HEK293 (cell line): ENCODE data around the gene LMLN.
A peak's percentile ranks its signal among the peaks of the same experiment; 100 is the strongest.

Experiments used
- CTCF ChIA-PET: fragments of 350-600 bp; formaldehyde crosslinking; extraction: SDS; loops from one replicate; lab custom pipeline; 2021; ENCODE audit warnings: antibody characterized with exemption; lab: Yijun Ruan, JAX
- POLR2A ChIA-PET: fragments of 300-600 bp; formaldehyde crosslinking; extraction: SDS; loops from one replicate; lab custom pipeline; 2020; ENCODE audit warnings: antibody characterized with exemption, inconsistent platforms; lab: Yijun Ruan, JAX
- H3K27ac ChIP-seq: fragments of 200-500 bp; sonication (Bioruptor generic); 2 replicates; pipeline ENCODE4 v1.5.1; 2014; ENCODE audit warnings: low read depth, low read length, control low read depth, inconsistent platforms; ENCODE audit errors: extremely low read depth
- H3K36me3 ChIP-seq, 2 experiments: fragments of 200-500 bp in 1 of 2; sonication (Bioruptor generic) in 1 of 2; 1 replicate in 1 of 2; 2 replicates in 1 of 2; pipeline ENCODE4 v1.5.1; 2014 to 2017; ENCODE audit warnings: inconsistent platforms in 2 of 2, low read length in 2 of 2; ENCODE audit not compliant: control insufficient read depth in 2 of 2, insufficient read depth in 1 of 2
- H3K4me1 ChIP-seq: fragments of 200-500 bp; sonication (Bioruptor generic); 2 replicates; pipeline ENCODE4 v1.5.1; 2014; ENCODE audit warnings: mild to moderate bottlenecking, low read length, inconsistent platforms; ENCODE audit not compliant: control insufficient read depth, insufficient read depth
- H3K4me3 ChIP-seq: 2 replicates; pipeline ENCODE4 v1.5.1; 2011; ENCODE audit warnings: low read depth, mild to moderate bottlenecking, control low read depth, low read length, moderate library complexity
- H3K9me3 ChIP-seq: fragments of 200-500 bp; sonication (Bioruptor generic); 2 replicates; pipeline ENCODE4 v1.5.1; 2014; ENCODE audit warnings: low read depth, low read length, inconsistent platforms; ENCODE audit not compliant: control insufficient read depth, insufficient read depth
- MZF1 ChIP-seq: fragments of 450-650 bp; formaldehyde crosslinking; IDR thresholded peaks from 2 replicates; pipeline ENCODE4 v1.5.1; 2017; ENCODE audit warnings: missing biosample characterization, missing genetic modification characterization, borderline replicate concordance
- PBX3 ChIP-seq: sonication (generic); formaldehyde crosslinking; IDR thresholded peaks from 2 replicates; pipeline ENCODE4 v1.8.1; 2022; ENCODE audit warnings: mild to moderate bottlenecking, moderate library complexity, missing genetic modification reagents
- PRDM1 ChIP-seq: fragments of 450-650 bp; formaldehyde crosslinking; IDR thresholded peaks from 2 replicates; pipeline ENCODE4; 2016; ENCODE audit warnings: missing biosample characterization, missing genetic modification characterization
- PRDM6 ChIP-seq: fragments of 450-650 bp; formaldehyde crosslinking; IDR thresholded peaks from 2 replicates; pipeline ENCODE4 v1.5.1; 2017; ENCODE audit warnings: missing biosample characterization, missing genetic modification characterization
- SALL2 ChIP-seq: fragments of 450-650 bp; formaldehyde crosslinking; IDR thresholded peaks from 2 replicates; pipeline ENCODE4 v1.5.0; 2017; ENCODE audit warnings: missing biosample characterization, mild to moderate bottlenecking, missing genetic modification characterization, borderline replicate concordance
- SCRT2 ChIP-seq: fragments of 450-650 bp; formaldehyde crosslinking; IDR thresholded peaks from 2 replicates; pipeline ENCODE4 v1.5.1; 2016; ENCODE audit warnings: missing biosample characterization, missing genetic modification characterization
- SP2 ChIP-seq: fragments of 450-650 bp; formaldehyde crosslinking; IDR thresholded peaks from 2 replicates; pipeline ENCODE4 v1.5.1; 2016; ENCODE audit warnings: missing biosample characterization, missing genetic modification characterization
- SP7 ChIP-seq: fragments of 450-650 bp; formaldehyde crosslinking; IDR thresholded peaks from 2 replicates; pipeline ENCODE4 v1.5.1; 2016; ENCODE audit warnings: missing biosample characterization, missing genetic modification characterization
- TCF7L2 ChIP-seq: IDR thresholded peaks from 2 replicates; pipeline ENCODE4 v1.6.1; 2011; ENCODE audit warnings: low read depth, mild to moderate bottlenecking, inconsistent platforms, low read length, moderate library complexity, borderline replicate concordance
- TRIM28 ChIP-seq: IDR thresholded peaks from 2 replicates; pipeline ENCODE4 v1.6.1; 2011; ENCODE audit warnings: low read length, control low read depth, borderline replicate concordance
- WT1 ChIP-seq: fragments of 450-650 bp; formaldehyde crosslinking; IDR thresholded peaks from 2 replicates; pipeline ENCODE4 v1.5.1; 2016; ENCODE audit warnings: missing biosample characterization, missing genetic modification characterization
- ZBTB11 ChIP-seq: fragments of 450-650 bp; formaldehyde crosslinking; conservative IDR thresholded peaks from 2 replicates; pipeline ENCODE4 v1.5.1; 2016; ENCODE audit warnings: low read depth, missing biosample characterization, missing genetic modification characterization
- ZBTB21 ChIP-seq: fragments of 450-650 bp; formaldehyde crosslinking; IDR thresholded peaks from 2 replicates; pipeline ENCODE4 v1.5.1; 2017; ENCODE audit warnings: missing biosample characterization, missing genetic modification characterization
- ZFP69B ChIP-seq: fragments of 450-650 bp; formaldehyde crosslinking; IDR thresholded peaks from 2 replicates; pipeline ENCODE4 v1.5.1; 2016; ENCODE audit warnings: missing biosample characterization, missing genetic modification characterization
- ZNF132 ChIP-seq: fragments of 450-650 bp; formaldehyde crosslinking; IDR thresholded peaks from 2 replicates; pipeline ENCODE4 v1.5.1; 2017; ENCODE audit warnings: missing biosample characterization, missing genetic modification characterization, borderline replicate concordance
- ZNF138 ChIP-seq: fragments of 450-650 bp; formaldehyde crosslinking; IDR thresholded peaks from 2 replicates; pipeline ENCODE4 v1.5.1; 2016; ENCODE audit warnings: missing biosample characterization, missing genetic modification characterization, borderline replicate concordance
- ZNF174 ChIP-seq: fragments of 450-650 bp; formaldehyde crosslinking; IDR thresholded peaks from 2 replicates; pipeline ENCODE4 v1.5.0; 2017; ENCODE audit warnings: missing biosample characterization, mild to moderate bottlenecking, missing genetic modification characterization
- ZNF266 ChIP-seq: fragments of 450-650 bp; formaldehyde crosslinking; IDR thresholded peaks from 2 replicates; pipeline ENCODE4 v1.5.1; 2016; ENCODE audit warnings: missing biosample characterization, missing genetic modification characterization, low read depth
- ZNF302 ChIP-seq: fragments of 450-650 bp; formaldehyde crosslinking; IDR thresholded peaks from 2 replicates; pipeline ENCODE4 v1.5.1; 2016; ENCODE audit warnings: missing biosample characterization, missing genetic modification characterization, low read depth
- ZNF398 ChIP-seq: fragments of 450-650 bp; formaldehyde crosslinking; IDR thresholded peaks from 2 replicates; pipeline ENCODE4 v1.5.1; 2017; ENCODE audit warnings: missing biosample characterization, missing genetic modification characterization
- ZNF404 ChIP-seq: fragments of 450-650 bp; formaldehyde crosslinking; IDR thresholded peaks from 2 replicates; pipeline ENCODE4 v1.5.1; 2017; ENCODE audit warnings: missing biosample characterization, missing genetic modification characterization
- ZNF501 ChIP-seq: fragments of 450-650 bp; formaldehyde crosslinking; IDR thresholded peaks from 2 replicates; pipeline ENCODE4 v1.5.1; 2016; ENCODE audit warnings: missing biosample characterization, missing genetic modification characterization
- ZNF510 ChIP-seq: fragments of 450-650 bp; formaldehyde crosslinking; IDR thresholded peaks from 2 replicates; pipeline ENCODE4 v1.5.1; 2018; ENCODE audit warnings: mild to moderate bottlenecking, missing genetic modification characterization, missing biosample characterization; ENCODE audit not compliant: insufficient replicate concordance
- ZNF596 ChIP-seq: fragments of 450-650 bp; IDR thresholded peaks from 2 replicates; pipeline ENCODE4 v1.5.0; 2018; ENCODE audit warnings: missing biosample characterization, mild to moderate bottlenecking, missing genetic modification characterization, moderate library complexity
- ZNF660 ChIP-seq: fragments of 450-650 bp; IDR thresholded peaks from 2 replicates; pipeline ENCODE4 v1.5.1; 2018; ENCODE audit warnings: missing biosample characterization, mild to moderate bottlenecking, missing genetic modification characterization
- ZNF677 ChIP-seq: fragments of 450-650 bp; IDR thresholded peaks from 2 replicates; pipeline ENCODE4 v1.5.0; 2018; ENCODE audit warnings: missing biosample characterization, mild to moderate bottlenecking, missing genetic modification characterization, moderate library complexity
- ZNF792 ChIP-seq: fragments of 450-650 bp; formaldehyde crosslinking; IDR thresholded peaks from 2 replicates; pipeline ENCODE4 v1.5.1; 2016; ENCODE audit warnings: missing biosample characterization, missing genetic modification characterization

LMLN gene

GRCh38 chr3:198027799-198028390 lies 67.9 kb downstream of the LMLN start (continued):
- no peak for TF ChIP-seq ZNF660 (tag by site-specific recombination)
- TF ChIP-seq SALL2 (tag by site-specific recombination): no peak
- TF ChIP-seq ZNF266 (tag by site-specific recombination): no peak
- TF ChIP-seq ZNF302 (tag by site-specific recombination): no peak
- TF ChIP-seq TRIM28: no peak
- TF ChIP-seq MZF1 (tag by site-specific recombination): no peak
- no peak for TF ChIP-seq ZNF510 (tag by site-specific recombination)
- TF ChIP-seq ZFP69B: no peak
- no peak for TF ChIP-seq ZNF174 (tag by site-specific recombination)
- no peak for TF ChIP-seq ZNF596 (tag by site-specific recombination)
- TF ChIP-seq ZNF792 (tag by site-specific recombination): no peak
- no peak for TF ChIP-seq ZBTB11 (tag by site-specific recombination)

GRCh38 chr3:198028718-198029117 lies 68.7 kb downstream of the LMLN start:
- Histone ChIP-seq H3K36me3 (no peaks in the 10 kb centered on the region), H3K4me1 (no peaks in the 10 kb centered on the region; the same call in 1 of the 2 replicates), H3K9me3 (no peaks in the 10 kb centered on the region), H3K27ac (no peak overlapping the region), H3K4me3 (no peak overlapping the region)
- peak; percentile 69 for TF ChIP-seq PRDM6 (tag by site-specific recombination)
- TF ChIP-seq SP2 (tag by site-specific recombination): no peak
- no peak for TF ChIP-seq ZNF404 (tag by site-specific recombination)
- ChIA-PET POLR2A (no interaction called here), CTCF (no interaction called here)

GRCh38 chr3:198030125-198030524 lies 70.1 kb downstream of the LMLN start:
- no peak overlapping the region for H3K27ac ChIP-seq
- ChIA-PET POLR2A (no interaction called here), CTCF (no interaction called here)
- no peaks in the 10 kb centered on the region; the same call in 1 of the 2 replicates for H3K4me1 ChIP-seq
- H3K9me3 ChIP-seq: no peaks in the 10 kb centered on the region
- H3K36me3 ChIP-seq: no peaks in the 10 kb centered on the region
- H3K4me3 ChIP-seq: no peak overlapping the region
- TF ChIP-seq TCF7L2 (no peak), WT1 (tag by site-specific recombination) (no peak), ZNF138 (tag by site-specific recombination) (no peak), ZNF132 (tag by site-specific recombination) (no peak), ZNF677 (tag by site-specific recombination) (no peak), PRDM1 (tag by site-specific recombination) (no peak), SP7 (tag by site-specific recombination) (no peak), ZNF501 (no peak), ZNF398 (tag by site-specific recombination) (no peak), ZBTB21 (tag by site-specific recombination) (no peak), SCRT2 (tag by site-specific recombination) (no peak), PBX3 (no peak), ZNF792 (tag by site-specific recombination) (no peak)
